Stomach (tissue), 9 donors: Measurements from ENCODE around the gene RCOR3. TPM values are rescaled to one million over a fixed set of nuclear protein-coding genes. Genes with fewer than 3 reads are reported as not detected.
A peak's percentile ranks its signal among the peaks of the same experiment; 100 is the strongest.
"Not testable (repeated sequence)": the region's sequence is repeated elsewhere in the genome, so short reads cannot be mapped to it uniquely, and the experiment has no call there.

Source experiments
- DNase-seq, 2 donors: peaks; one replicate each; pipeline versions ENCODE4 v3.0.0 to v3.0.0-alpha.2; 2013 to 2019
- H3K27ac ChIP-seq, 5 donors: fragments of 200-600 bp in 4 of 5; sonication (generic) in 4 of 5; one replicate each; pipeline ENCODE4 v1.5.1; 2013 to 2019; ENCODE audit warnings: mild to moderate bottlenecking in 1 of 5, moderate library complexity in 1 of 5
- H3K27me3 ChIP-seq, 3 donors: fragments of 200-600 bp; sonication (generic); one replicate each; pipeline ENCODE4 v1.5.1; 2017 to 2019; ENCODE audit warnings: mixed run types in 1 of 3
- H3K36me3 ChIP-seq, 4 donors: fragments of 200-600 bp; sonication (generic); 1 replicate in 3 of 4; 2 replicates in 1 of 4; pipeline ENCODE4 v1.5.1; 2016 to 2019
- H3K4me1 ChIP-seq, 4 donors: fragments of 200-600 bp; sonication (generic); one replicate each; pipeline ENCODE4 v1.5.1; 2016 to 2019
- H3K4me3 ChIP-seq, 4 donors: fragments of 200-600 bp; sonication (generic) in 3 of 4; one replicate each; pipeline ENCODE4 v1.5.1; 2016 to 2019; ENCODE audit warnings: mild to moderate bottlenecking in 1 of 4
- H3K9me3 ChIP-seq, 4 donors: fragments of 200-600 bp; sonication (generic); one replicate each; pipeline ENCODE4 v1.5.1; 2016 to 2019
- CTCF ChIP-seq, 7 experiments: fragments of 450-650 bp in 4 of 7; fragments of 200-600 bp in 3 of 7; sonication (generic) in 3 of 7; IDR thresholded peaks; one replicate each; pipeline ENCODE4 v1.5.1; 2016 to 2019; ENCODE audit warnings: antibody characterized with exemption in 7 of 7, control low read depth in 2 of 7, mild to moderate bottlenecking in 1 of 7
- EP300 ChIP-seq: sonication (generic); formaldehyde crosslinking; IDR thresholded peaks from one replicate; pipeline ENCODE4 v1.6.1; 2017; ENCODE audit warnings: antibody characterized with exemption
- POLR2A ChIP-seq, 4 donors: fragments of 450-650 bp; IDR thresholded peaks; one replicate each; pipeline ENCODE4 v1.6.1; 2016; ENCODE audit warnings: antibody characterized with exemption in 4 of 4, control low read depth in 2 of 4, mild to moderate bottlenecking in 1 of 4, moderate library complexity in 1 of 4
- POLR2AphosphoS5 ChIP-seq, 3 donors: sonication (generic); formaldehyde crosslinking; IDR thresholded peaks; one replicate each; pipeline ENCODE4 v1.6.1; 2016; ENCODE audit warnings: antibody characterized with exemption in 3 of 3
- WGBS, 5 donors: extraction: QIAGEN DNeasy Blood & Tissue Kit in 3 of 5; methylation state at CpG; one replicate each; pipeline versions ENCODE4 v1.1.5 to v1.1.7; 2013 to 2018; 5-methylcytosine and 5-hydroxymethylcytosine counted together
- intact Hi-C: fragments of 100-400 bp; cut with DNase I; formaldehyde crosslinking; loops from one replicate; pipeline ENCODE4 v1.15.1; 2023; ENCODE audit warnings: low total_unique reads
- polyA plus RNA-seq, 3 donors: library from polyadenylated mRNA; stranded (reverse); fragments of 200-250 nt; gene quantifications; one replicate each; pipeline ENCODE4 v1.2.3, GENCODE V29; 2013
- total RNA-seq, 5 donors: library from RNA; depleted of rRNA; stranded (reverse); fragments of >200 nt; gene quantifications; one replicate each; pipeline versions ENCODE4 v1.1.0 to v1.2.3, GENCODE V29; 2014 to 2016
- donor health status: healthy with polysubstance abuse.
- donor health status: Bipolar disorder and iron deficiency.
- donor health status: healthy.

RCOR3 gene
- total and polyA plus RNA-seq, 8 donors, result 11.1 to 128 (median 22.0) TPM

DNA sequence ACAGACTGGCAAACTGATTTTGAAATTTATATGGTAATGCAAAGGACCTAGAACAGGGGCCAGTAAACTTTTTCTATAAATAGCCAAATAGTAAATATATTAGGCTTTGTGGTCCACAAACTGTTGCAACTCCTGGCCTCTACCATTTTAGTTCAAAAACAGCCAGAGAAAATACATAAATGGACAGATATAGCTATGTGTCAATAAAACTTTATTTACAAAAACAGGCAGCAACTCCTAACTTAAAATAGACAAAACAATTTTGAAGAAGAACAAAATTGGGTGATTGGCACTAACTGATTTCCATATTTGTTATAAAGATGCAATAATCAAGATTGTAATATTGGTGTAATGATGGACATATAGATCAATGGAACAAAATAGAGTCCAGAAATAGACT is 60.7 kb downstream of the RCOR3 start:
- peaks cover 0 to 24% (median 21%) of the 10 kb centered on the region in 4 donors for H3K36me3 ChIP-seq
- DNase-seq, result no peak
- H3K9me3 ChIP-seq, result no peaks in the 10 kb centered on the region
- peaks cover 0 to 6% (median 0%) of the 10 kb centered on the region in 4 donors for H3K4me1 ChIP-seq
- H3K27ac ChIP-seq, result no peak overlapping the region
- no peaks in the 10 kb centered on the region for H3K27me3 ChIP-seq
- TF ChIP-seq EP300 (no peak), POLR2AphosphoS5 (IDR thresholded peaks at IDR 0.05) (no peak), POLR2A (IDR thresholded peaks at IDR 0.05) (no peak), CTCF (IDR thresholded peaks at IDR 0.05) (no peak)
- intact Hi-C loops, result loop anchor here (10.0 kb wide), 1 partner anchor 155 kb away; no protein-coding TSS in a partner anchor
- H3K4me3 ChIP-seq, result no peak overlapping the region

DNA sequence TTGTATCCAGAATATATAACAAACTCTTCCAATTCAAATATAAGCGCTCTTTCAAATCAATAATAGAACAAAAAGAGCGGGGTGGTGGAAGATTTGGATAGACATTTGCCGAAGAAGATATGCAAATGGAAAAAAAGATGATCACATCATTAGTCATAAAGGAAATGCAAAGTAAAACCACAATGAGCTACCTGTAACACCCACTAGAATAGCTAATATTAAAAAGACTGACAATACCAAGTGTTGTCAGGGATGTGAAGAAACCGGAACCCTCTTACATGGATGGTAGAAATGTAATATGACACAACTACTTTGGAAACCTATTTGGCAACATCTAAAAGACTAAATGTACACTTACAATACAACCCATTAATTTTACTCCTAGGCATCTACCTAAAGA is 61.8 kb downstream of the RCOR3 start:
- no peak for TF ChIP-seq POLR2AphosphoS5 (IDR thresholded peaks at IDR 0.05)
- TF ChIP-seq EP300, result no peak
- Histone ChIP-seq H3K27me3 (no peaks in the 10 kb centered on the region), H3K4me1 (peaks cover 0 to 13% (median 4%) of the 10 kb centered on the region in 4 donors), H3K9me3 (no peaks in the 10 kb centered on the region), H3K27ac (no peak overlapping the region), H3K36me3 (peaks cover 0 to 13% (median 11%) of the 10 kb centered on the region in 4 donors), H3K4me3 (no peak overlapping the region)
- no peak for DNase-seq
- intact Hi-C loops, result loop anchor here (10.0 kb wide), 1 partner anchor 154 kb away; no protein-coding TSS in a partner anchor
- 71 to 78% (median 74%) methylated on average over 4 of the region's 4 CpGs for WGBS, 5 donors

DNA sequence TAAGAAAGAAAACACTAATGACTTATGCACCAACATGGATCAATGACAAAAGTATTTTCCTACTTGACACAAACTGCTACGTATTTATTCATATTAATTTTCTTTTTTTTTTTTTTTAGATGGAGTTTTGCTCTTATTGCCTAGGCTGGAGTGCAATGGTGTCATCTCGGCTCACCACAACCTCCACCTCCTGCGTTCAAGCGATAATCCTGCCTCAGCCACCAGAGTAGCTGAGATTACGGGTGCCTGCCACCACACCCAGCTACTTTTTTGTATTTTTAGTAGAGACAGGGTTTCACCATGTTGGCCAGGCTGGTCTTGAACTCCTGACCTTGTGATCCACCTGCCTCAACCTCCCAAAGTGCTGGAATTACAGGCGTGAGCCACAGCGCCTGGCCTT is 62.5 kb downstream of the RCOR3 start:
- peaks cover 4 to 17% (median 9%) of the 10 kb centered on the region in 4 donors for H3K4me1 ChIP-seq
- H3K36me3 ChIP-seq, H3K9me3 ChIP-seq, H3K4me3 ChIP-seq, H3K27me3 ChIP-seq, DNase-seq, H3K27ac ChIP-seq: not testable (repeated sequence)
- intact Hi-C loops, result loop anchor here (10.0 kb wide), 1 partner anchor 153 kb away; no protein-coding TSS in a partner anchor
- WGBS, 5 donors, result 87 to 94% (median 89%) methylated on average over 7 of the region's 7 CpGs

DNA sequence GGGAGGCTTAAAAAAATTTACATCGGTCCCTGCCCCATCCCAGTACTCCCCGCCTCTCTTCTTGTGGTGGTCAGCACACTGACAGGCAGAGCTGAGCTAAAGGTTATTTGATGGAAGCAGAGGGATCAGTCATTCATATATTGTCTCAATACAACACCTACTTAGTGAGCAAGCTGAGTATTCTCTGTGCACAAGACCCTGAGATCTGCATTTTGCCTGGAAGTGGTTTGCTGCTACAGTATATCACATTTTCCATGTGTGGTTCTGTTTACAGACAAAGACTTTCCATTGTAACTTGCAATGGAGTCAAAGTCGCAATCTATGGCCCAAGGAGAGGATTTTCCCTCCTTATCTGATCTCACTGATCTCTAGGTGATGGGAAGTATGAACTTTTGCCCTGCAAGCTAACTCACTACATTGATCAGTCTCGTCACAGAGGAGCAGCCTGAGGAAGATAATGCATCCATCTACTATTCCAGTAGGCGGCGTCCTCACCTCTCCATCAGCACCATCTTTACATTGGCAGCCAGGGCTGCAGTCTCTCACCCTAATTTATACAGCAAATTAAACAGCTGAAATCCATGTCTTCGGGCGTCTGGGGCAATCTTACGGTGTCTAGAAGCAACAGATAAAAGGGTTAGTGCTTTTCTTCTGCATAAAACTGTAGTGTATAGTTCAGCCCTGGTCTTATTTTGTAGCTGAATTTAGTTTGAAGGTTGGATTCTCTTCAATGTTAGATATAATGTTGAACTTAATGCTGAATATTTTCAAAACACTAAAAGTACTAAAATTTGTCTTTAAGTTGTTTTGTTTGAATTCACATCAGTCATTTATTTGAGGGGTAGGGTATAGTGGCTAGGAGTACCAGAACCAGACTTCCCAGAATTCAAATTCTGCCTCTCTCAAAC is 64.2 kb downstream of the RCOR3 start:
- TF ChIP-seq CTCF (IDR thresholded peaks at IDR 0.05) (peak in 5 of 7 experiments; percentile 55 to 82 (median 72)), POLR2AphosphoS5 (IDR thresholded peaks at IDR 0.05) (no peak), POLR2A (IDR thresholded peaks at IDR 0.05) (no peak), EP300 (no peak)
- Histone ChIP-seq H3K36me3 (no peaks in the 10 kb centered on the region), H3K9me3 (no peaks in the 10 kb centered on the region), H3K27ac (no peak overlapping the region), H3K4me1 (peaks cover 11 to 27% (median 21%) of the 10 kb centered on the region in 4 donors), H3K4me3 (no peak overlapping the region), H3K27me3 (no peaks in the 10 kb centered on the region)
- WGBS, 5 donors, result 21 to 26% (median 24%) methylated on average over 9 of the region's 9 CpGs
- peak; percentile 70 to 89 for DNase-seq
- intact Hi-C loops, result loop anchor here (10.0 kb wide), 1 partner anchor 151 kb away; no protein-coding TSS in a partner anchor

- no peak for DNase-seq
- no peak overlapping the region for H3K4me3 ChIP-seq
- intact Hi-C loops, result loop anchor here (10.0 kb wide), 1 partner anchor 150 kb away; no protein-coding TSS in a partner anchor
- H3K4me1 ChIP-seq, result peaks cover 22 to 45% (median 38%) of the 10 kb centered on the region in 4 donors
- peak overlapping the region in 1 of 5 donors; percentile 93 for H3K27ac ChIP-seq
- H3K27me3 ChIP-seq, result no peaks in the 10 kb centered on the region
- TF ChIP-seq EP300, result no peak
- WGBS, 5 donors, result 80 to 86% (median 83%) methylated on average over 12 of the region's 12 CpGs
- no peaks in the 10 kb centered on the region for H3K9me3 ChIP-seq
- H3K36me3 ChIP-seq, result no peaks in the 10 kb centered on the region
Observed at GRCh38 chr1:211324992-211325775, 66.0 kb downstream of the RCOR3 start.
